ENCODE measurements around the gene SLC66A2. TPM values are rescaled to one million over a fixed set of nuclear protein-coding genes. Genes with fewer than 3 reads are reported as not detected.

Gene SLC66A2
- total and polyA plus RNA-seq, 10 donors = 28.7 to 61.9 (median 50.0) TPM

- Histone ChIP-seq H3K9me3 (no peaks in the 10 kb centered on the region), H3K27me3 (replicated peaks in 1 of 7) (peaks cover 0 to 4% (median 0%) of the 10 kb centered on the region in 7 donors), H3K27ac (peak overlapping the region; percentile 61 to 83 (median 78)), H3K4me3 (peak overlapping the region; percentile 38 to 83 (median 56)), H3K36me3 (peaks cover 0 to 28% (median 9%) of the 10 kb centered on the region in 6 donors), H3K4me1 (peaks cover 5 to 44% (median 21%) of the 10 kb centered on the region in 6 donors)
- TF ChIP-seq POLR2AphosphoS5 (IDR thresholded peaks at IDR 0.05) (peak in 1 of 3 donors; percentile 44), POLR2A (IDR thresholded peaks at IDR 0.05) (no peak), CTCF (IDR thresholded peaks at IDR 0.05 in 8 of 11, conservative IDR thresholded peaks at IDR 0.05 in 3 of 11) (no peak)
- peak; percentile 81 for DNase-seq
- 10 to 18% (median 15%) methylated on average over 16 to 24 of the region's 24 CpGs for WGBS, 5 donors
- intact Hi-C loops (cut with DNase I; ENCODE audit: low total_unique reads) = no loop called here
Measured at GRCh38 chr18:79965119-79965902, 13.9 kb upstream of the SLC66A2 start.

DNA sequence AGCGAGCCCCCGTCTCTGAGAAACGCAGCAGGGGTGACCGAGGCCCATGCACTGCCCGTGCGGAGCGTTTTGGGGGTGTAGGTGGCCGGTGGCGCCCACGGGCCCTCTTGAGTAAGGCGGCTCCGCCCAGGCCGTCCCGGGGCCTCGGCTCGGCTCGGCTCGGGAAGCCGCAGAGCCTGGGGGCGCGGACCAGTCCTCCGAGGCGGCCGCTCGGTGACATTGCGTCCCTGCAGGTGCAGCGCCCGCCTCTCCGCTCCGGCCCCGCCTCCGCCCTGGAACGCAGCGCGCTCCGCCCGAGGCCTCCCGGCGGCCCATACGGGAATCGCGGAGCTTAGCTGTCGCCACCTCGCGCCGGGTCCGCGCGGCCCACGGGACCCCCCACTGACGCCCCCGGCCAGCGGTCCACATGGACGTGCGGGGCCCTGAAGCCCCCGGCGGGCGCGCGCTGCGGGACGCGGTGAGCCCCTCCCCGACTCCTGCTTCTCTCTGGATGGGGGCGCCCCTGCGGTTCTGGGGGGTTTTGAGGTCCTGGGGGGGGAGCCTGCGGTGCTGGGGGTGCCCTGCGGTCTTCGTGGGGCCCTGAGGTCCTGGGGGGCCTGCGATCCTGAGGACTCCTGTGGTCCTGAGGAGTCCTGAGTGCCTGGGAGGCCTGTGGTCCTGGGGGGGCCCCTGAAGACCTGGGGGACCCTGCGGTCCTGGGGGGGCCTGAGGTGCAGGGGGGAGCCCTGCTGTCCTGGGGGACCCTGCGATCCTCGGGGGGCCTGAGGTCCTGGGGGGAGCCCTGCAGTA, 13.1 kb upstream of the SLC66A2 start, which contains the start of gene HSBP1L1:
TSS of gene HSBP1L1 (plus strand) at position 314 of the 789 bp plus-strand sequence. CDS start at position 407, 93 bp downstream.
- Histone ChIP-seq H3K27me3 (replicated peaks in 1 of 7) (peaks cover 0 to 4% (median 0%) of the 10 kb centered on the region in 7 donors), H3K9me3 (no peaks in the 10 kb centered on the region), H3K27ac (peak within 1 kb of the TSS; percentile 61 to 83 (median 78)), H3K4me1 (peaks cover 5 to 44% (median 21%) of the 10 kb centered on the region in 6 donors), H3K4me3 (peak within 1 kb of the TSS; percentile 38 to 83 (median 56)), H3K36me3 (peaks cover 0 to 20% (median 2%) of the 10 kb centered on the region in 6 donors)
- intact Hi-C loops (cut with DNase I; ENCODE audit: low total_unique reads) = no loop called here
- TF ChIP-seq CTCF (IDR thresholded peaks at IDR 0.05 in 8 of 11, conservative IDR thresholded peaks at IDR 0.05 in 3 of 11) = peak in 8 of 11 experiments; percentile 21 to 59 (median 42)
- peak; percentile 39 to 82 (median 69) for TF ChIP-seq POLR2AphosphoS5 (IDR thresholded peaks at IDR 0.05)
- no peak for TF ChIP-seq POLR2A (IDR thresholded peaks at IDR 0.05)
- peak; percentile 95 for DNase-seq
- 2 to 4% (median 3%) methylated on average over 19 to 73 of the region's 73 CpGs for WGBS, 5 donors

DNA sequence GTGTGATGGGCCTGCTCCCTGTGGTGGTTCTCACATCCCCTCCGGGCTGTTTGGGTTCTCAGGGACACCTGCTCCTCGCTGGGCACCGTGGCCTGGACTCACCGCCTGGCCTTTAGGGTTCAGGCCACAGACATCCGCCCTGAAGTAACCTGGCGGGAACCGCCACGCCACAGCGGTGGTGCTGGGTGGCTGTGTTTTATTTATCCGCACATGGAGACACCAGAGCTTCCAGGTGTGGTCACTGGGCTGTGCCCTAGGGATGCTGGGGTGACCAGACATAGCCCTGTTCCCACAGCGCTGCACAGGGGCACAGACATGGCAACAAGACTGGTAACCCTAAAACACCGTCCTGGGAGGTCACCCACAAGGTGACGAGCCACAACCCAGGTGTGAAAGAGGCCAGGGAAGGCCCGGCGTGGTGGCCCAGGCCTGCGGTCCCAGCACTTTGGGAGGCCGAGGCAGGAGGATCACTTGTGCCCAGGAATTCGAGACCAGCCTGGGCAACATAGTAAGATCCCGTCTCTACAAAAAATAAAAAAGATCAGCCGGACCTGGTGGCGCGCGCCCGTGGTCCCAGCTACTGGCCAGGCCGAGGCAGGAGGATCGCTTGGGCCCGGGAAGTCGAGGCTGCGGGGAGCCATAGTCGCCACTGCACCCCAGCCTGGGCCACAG, 12.3 kb upstream of the SLC66A2 start:
- Histone ChIP-seq H3K27ac (peak overlapping the region; percentile 21 to 83 (median 78)), H3K4me3 (peak overlapping the region; percentile 38 to 83 (median 56)), H3K36me3 (peaks cover 0 to 15% (median 0%) of the 10 kb centered on the region in 6 donors), H3K4me1 (peaks cover 5 to 44% (median 21%) of the 10 kb centered on the region in 6 donors), H3K9me3 (no peaks in the 10 kb centered on the region), H3K27me3 (replicated peaks in 1 of 7) (peaks cover 0 to 6% (median 0%) of the 10 kb centered on the region in 7 donors)
- DNase-seq = no peak
- TF ChIP-seq POLR2A (IDR thresholded peaks at IDR 0.05) (no peak), CTCF (IDR thresholded peaks at IDR 0.05 in 8 of 11, conservative IDR thresholded peaks at IDR 0.05 in 3 of 11) (no peak), POLR2AphosphoS5 (IDR thresholded peaks at IDR 0.05) (no peak)
- WGBS, 5 donors = 76 to 83% (median 78%) methylated on average over 28 to 30 of the region's 30 CpGs
- intact Hi-C loops (cut with DNase I; ENCODE audit: low total_unique reads) = no loop called here
